ENCODE measurements around the gene GNPTG. TPM values are rescaled to one million over a fixed set of nuclear protein-coding genes. Genes with fewer than 3 reads are reported as not detected.

The GNPTG gene
- total and polyA plus RNA-seq, 2 donors from 2014 or later: 88.7 to 138 TPM

- DNase-seq: no peak
- Histone ChIP-seq H3K27me3 (ENCODE audit: control insufficient read depth, insufficient read depth, low read length) (no peaks in the 10 kb centered on the region), H3K36me3 (ENCODE audit: control insufficient read depth in 2 of 3, insufficient read depth in 3 of 3, low read length in 3 of 3) (peaks cover 2 to 22% (median 10%) of the 10 kb centered on the region in 3 donors), H3K4me1 (ENCODE audit: control insufficient read depth in 2 of 3, insufficient read depth in 2 of 3, low read depth in 1 of 3, low read length in 3 of 3) (no peaks in the 10 kb centered on the region), H3K4me3 (ENCODE audit: low read length in 3 of 3) (no peak overlapping the region), H3K9me3 (ENCODE audit: control insufficient read depth in 2 of 3, insufficient read depth in 1 of 3, low read length in 3 of 3) (no peaks in the 10 kb centered on the region), H3K27ac (ENCODE audit: low read depth in 2 of 2, low read length in 2 of 2) (no peak overlapping the region), H3K9ac (ENCODE audit: low read length in 3 of 3) (no peak overlapping the region)
- FAIRE-seq: no peak
- intact Hi-C loops (cut with DNase I): no loop called here
- no peak for TF ChIP-seq CTCF (IDR thresholded peaks at IDR 0.05; ENCODE audit: borderline replicate concordance, extremely low read depth, insufficient read depth)
Measured at GRCh38 chr16:1397779-1398178, 46.0 kb downstream of the GNPTG start.

- no peak for DNase-seq
- H3K9ac ChIP-seq (ENCODE audit: low read length in 3 of 3): no peak overlapping the region
- peaks cover 2 to 17% (median 10%) of the 10 kb centered on the region in 3 donors for H3K36me3 ChIP-seq (ENCODE audit: control insufficient read depth in 2 of 3, insufficient read depth in 3 of 3, low read length in 3 of 3)
- H3K4me1 ChIP-seq (ENCODE audit: control insufficient read depth in 2 of 3, insufficient read depth in 2 of 3, low read depth in 1 of 3, low read length in 3 of 3): no peaks in the 10 kb centered on the region
- TF ChIP-seq CTCF (IDR thresholded peaks at IDR 0.05; ENCODE audit: borderline replicate concordance, extremely low read depth, insufficient read depth): no peak
- intact Hi-C loops (cut with DNase I): no loop called here
- no peak for FAIRE-seq
- H3K27ac ChIP-seq (ENCODE audit: low read depth in 2 of 2, low read length in 2 of 2): no peak overlapping the region
- H3K4me3 ChIP-seq (ENCODE audit: low read length in 3 of 3): no peak overlapping the region
- H3K9me3 ChIP-seq (ENCODE audit: control insufficient read depth in 2 of 3, insufficient read depth in 1 of 3, low read length in 3 of 3): no peaks in the 10 kb centered on the region
- no peaks in the 10 kb centered on the region for H3K27me3 ChIP-seq (ENCODE audit: control insufficient read depth, insufficient read depth, low read length)
Measured at GRCh38 chr16:1398351-1398750, 46.6 kb downstream of the GNPTG start.

- FAIRE-seq (no peak), DNase-seq (no peak)
- H3K4me3 ChIP-seq (ENCODE audit: low read length in 3 of 3): no peak overlapping the region
- TF ChIP-seq CTCF (IDR thresholded peaks at IDR 0.05; ENCODE audit: borderline replicate concordance, extremely low read depth, insufficient read depth): no peak
- peaks cover 2 to 14% (median 10%) of the 10 kb centered on the region in 3 donors for H3K36me3 ChIP-seq (ENCODE audit: control insufficient read depth in 2 of 3, insufficient read depth in 3 of 3, low read length in 3 of 3)
- H3K9me3 ChIP-seq (ENCODE audit: control insufficient read depth in 2 of 3, insufficient read depth in 1 of 3, low read length in 3 of 3): no peaks in the 10 kb centered on the region
- no peaks in the 10 kb centered on the region for H3K27me3 ChIP-seq (ENCODE audit: control insufficient read depth, insufficient read depth, low read length)
- no peak overlapping the region for H3K27ac ChIP-seq (ENCODE audit: low read depth in 2 of 2, low read length in 2 of 2)
- H3K4me1 ChIP-seq (ENCODE audit: control insufficient read depth in 2 of 3, insufficient read depth in 2 of 3, low read depth in 1 of 3, low read length in 3 of 3): no peaks in the 10 kb centered on the region
- intact Hi-C loops (cut with DNase I): no loop called here
- H3K9ac ChIP-seq (ENCODE audit: low read length in 3 of 3): no peak overlapping the region
Measured at GRCh38 chr16:1398826-1399581, 47.3 kb downstream of the GNPTG start.
